NCI-H1092 treated with DMSO at 0.1 percent for 48 hours (cell line): Measurements from ENCODE around the gene ASAH2B.
"Not testable (repeated sequence)": the region's sequence is repeated elsewhere in the genome, so short reads cannot be mapped to it uniquely, and the experiment has no call there.

ENCODE experiments used
- DNase-seq: peaks from one replicate; lab custom pipeline; 2025; lab: John Stamatoyannopoulos, UW

Gene ASAH2B

GRCh38 chr10:50739618-50740292, at the start of gene ASAH2B:
ASAH2B (plus strand) TSS chr10:50739936; CDS start chr10:50745131, 5,195 bp downstream.
- DNase-seq: peak; percentile 78

DNA sequence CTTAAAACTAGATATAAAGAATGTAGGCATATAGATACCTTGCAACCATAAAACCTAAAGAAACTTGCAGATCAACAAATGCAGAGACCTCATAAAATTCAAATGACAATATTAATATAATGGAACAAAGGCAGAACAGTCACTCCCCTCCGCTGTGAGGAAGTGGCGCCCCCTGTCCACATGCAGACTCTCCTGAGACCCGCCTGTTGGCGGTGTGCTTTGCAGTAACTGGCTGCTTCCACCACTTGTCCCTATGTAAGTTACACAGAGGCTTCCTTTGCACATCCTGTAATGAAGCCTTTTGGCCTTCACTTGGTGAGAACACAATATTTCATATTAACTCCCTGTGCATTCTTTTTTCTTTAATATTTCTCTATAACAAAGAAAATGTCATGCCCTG, 41.9 kb upstream of the ASAH2B start:
- not testable (repeated sequence) for DNase-seq

GRCh38 chr10:50701947-50702346, 37.8 kb upstream of the ASAH2B start:
- DNase-seq: not testable (repeated sequence)

DNA sequence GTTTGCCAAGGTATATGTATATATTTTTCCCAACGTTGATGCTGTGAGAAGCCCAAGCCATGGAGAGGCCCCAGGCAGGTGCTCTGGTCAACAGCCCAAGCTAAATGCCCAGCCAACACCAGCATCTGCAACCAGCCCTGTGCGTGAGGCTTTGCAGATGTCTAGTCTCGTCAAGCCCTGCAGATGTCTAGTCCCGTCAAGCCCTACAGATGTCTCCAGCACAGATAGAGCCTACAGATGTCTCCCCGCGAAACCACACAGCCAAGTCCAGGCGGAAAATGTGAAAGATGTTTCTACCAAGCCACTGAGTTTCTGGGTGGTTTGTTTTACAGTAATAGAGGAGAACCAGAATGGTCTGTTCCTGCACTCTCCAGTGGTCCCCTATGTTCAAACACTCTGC, 36.7 kb upstream of the ASAH2B start:
- not testable (repeated sequence) for DNase-seq

GRCh38 chr10:50704436-50705079, 35.2 kb upstream of the ASAH2B start:
- DNase-seq: peak; percentile 19

DNA sequence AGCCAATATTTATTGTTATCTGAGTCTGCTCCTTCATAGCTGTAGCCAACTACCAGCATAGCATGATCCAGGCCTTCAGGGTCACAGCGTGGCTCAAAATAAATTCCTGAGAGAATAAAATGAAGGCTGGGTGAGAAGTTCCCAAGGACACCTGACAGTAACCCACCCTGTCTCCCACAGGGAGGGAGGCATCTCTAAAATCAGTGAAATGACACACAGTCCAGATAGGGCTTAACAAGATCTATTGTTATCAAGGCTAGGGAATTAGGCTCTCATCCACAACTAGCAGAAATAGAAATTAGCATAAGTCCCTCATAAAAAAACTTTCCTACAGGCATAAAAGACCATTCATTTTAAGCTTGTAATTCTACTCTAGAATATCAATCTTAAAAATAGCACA, 33.7 kb upstream of the ASAH2B start:
- DNase-seq: not testable (repeated sequence)

DNA sequence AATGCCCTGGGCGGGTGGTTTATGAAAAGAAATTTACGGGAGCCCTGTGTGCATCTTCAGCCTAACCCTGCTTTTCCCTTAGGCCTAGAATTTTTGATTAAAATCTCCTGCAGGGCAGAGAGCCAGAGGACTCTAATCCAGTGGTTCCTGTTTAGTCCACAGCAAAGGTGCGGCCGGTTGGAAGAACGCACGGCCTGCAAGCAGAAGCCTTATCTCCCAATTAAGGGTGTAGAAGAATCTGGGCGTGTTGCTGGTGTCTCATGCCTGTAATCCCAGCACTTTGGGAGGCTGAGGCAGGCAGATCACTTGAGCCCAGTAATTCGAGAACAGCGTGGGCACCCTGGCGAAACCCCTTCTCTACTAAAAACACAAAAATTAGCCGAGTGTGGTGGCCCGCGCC, 29.5 kb upstream of the ASAH2B start:
- not testable (repeated sequence) for DNase-seq

DNA sequence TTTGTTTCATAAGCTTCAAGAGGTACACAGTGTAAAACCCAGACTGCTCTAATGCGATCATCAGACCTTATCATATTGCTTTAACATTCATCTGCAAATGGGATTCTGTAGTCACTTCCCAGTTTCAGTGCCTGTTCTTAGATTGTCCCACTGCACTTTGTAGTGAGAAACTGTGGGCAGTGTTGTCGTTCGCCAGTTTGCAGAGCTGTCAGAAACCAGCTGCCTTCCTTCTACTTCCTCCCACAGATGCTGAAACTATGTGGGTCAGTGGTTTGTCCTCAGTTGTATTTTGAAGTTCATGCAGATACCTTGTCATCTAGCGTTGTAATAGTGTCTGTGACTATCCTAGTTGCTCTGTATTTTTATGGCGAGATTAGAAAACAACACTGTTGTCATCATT, 15.9 kb upstream of the ASAH2B start:
- DNase-seq: not testable (repeated sequence)

DNA sequence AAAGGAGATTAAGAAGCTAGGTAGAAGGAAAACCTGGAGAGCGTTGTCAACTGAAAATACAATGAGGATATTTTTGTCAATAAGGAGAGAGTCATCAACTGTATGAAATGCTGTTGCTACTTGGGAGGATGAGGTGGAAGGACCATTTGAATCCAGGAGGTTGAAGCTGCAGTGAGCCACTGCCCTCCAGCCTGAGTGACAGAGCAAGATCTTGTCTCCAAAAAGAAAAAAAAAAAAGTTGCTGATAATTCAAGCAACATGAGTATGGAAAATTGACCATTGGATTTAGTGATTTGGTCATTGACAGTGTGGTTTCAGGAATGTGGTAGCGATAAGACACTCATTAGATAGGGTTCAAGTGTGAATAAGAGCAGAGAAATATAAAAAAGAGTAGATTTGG, 11.6 kb upstream of the ASAH2B start:
- not testable (repeated sequence) for DNase-seq

DNA sequence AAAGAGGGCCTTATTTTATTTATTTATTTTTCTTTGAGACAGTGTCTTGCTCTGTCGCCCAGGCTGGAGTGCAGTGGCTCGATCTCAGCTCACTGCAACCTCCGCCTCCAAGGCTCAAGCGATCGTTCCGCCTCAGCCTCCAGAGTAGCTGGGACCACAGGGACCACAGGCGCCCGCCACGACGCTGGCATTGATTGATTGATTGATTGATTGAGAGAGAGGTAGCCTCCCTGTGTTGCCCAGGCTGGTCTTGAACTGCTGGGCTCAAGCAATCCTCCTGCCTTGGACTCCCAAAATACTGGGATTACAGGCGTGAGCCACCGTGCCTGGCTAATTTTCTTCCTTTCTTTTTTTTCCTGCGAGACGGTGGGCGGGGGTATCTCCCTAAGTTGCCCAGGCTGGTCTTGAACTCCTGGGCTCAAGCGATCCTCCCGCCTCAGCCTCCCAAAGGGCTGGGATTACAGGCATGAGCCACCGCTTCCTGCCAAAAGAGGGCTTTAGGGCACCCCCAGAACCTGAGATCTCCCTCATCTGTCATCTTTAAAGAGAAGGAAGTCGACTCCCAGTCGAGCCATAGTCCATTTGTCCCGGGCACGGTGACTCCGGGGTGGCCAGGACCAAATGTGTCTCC, 634 bp upstream of the ASAH2B start:
- DNase-seq: not testable (repeated sequence)

GRCh38 chr10:50740293-50740648, 535 bp downstream of the ASAH2B start:
- DNase-seq: peak; percentile 50

DNA sequence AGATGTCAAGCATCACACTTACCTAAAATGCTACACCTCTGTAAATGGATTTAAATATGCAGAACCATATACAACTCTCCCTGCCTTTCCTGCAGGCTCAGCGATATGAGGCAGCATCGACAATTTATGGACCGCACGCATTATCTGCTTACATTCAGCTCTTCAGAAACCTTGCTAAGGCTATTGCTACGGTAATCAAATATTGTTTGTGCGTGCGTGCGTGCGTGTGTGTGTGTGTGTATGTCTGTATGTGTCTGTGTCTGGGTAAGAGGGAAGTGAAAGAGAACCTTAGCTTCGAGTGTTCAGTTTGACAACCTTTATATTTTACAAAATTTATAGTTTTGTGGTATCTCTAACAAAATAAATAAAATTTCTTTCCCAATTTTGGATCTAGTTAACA, 3.1 kb downstream of the ASAH2B start:
- not testable (repeated sequence) for DNase-seq

- DNase-seq: not testable (repeated sequence)
These were observed 27.2 kb downstream of the ASAH2B start for GRCh38 chr10:50766774-50767513.

GRCh38 chr10:50772042-50772441, 32.3 kb downstream of the ASAH2B start:
- not testable (repeated sequence) for DNase-seq

DNA sequence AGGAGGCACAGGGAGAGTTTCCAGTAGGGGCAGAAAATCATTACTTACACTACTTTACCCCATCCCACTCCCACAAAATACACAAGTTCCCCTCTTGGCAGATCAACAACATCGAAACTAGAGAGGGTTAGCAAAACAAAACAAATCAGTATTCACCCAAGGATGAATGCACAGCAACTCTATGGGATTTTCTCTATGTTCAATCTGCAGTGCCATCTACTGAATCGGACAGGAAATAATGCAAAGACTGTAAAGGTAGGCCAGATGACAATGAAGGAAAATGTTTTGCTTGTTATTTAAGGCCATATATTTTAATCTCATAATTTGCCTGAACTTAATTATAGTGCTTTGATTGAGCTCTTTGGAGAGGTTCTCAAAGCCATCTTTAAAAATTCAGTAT, 35.1 kb downstream of the ASAH2B start:
- not testable (repeated sequence) for DNase-seq

DNA sequence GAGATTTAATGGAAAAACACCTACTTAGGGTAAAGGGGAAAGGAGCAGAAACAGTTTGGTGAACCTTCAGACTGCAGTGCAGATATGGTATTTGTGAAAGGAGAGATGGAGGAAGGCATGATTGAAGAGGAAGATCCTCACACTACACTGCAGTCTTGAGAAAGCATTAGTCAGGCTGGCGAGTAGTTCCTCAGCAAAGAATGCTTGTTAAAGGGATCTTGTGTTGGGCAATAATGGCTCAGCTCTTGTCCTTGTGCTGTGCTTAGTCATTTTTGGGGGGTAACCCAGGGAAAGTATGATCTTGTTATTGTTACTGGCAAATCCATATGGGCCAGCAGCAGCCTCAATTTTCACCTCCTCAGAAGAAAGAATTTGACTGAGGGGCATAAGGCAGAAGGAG, 40.3 kb downstream of the ASAH2B start:
- not testable (repeated sequence) for DNase-seq

- not testable (repeated sequence) for DNase-seq
These were observed 42.3 kb downstream of the ASAH2B start for GRCh38 chr10:50782017-50782416.

DNA sequence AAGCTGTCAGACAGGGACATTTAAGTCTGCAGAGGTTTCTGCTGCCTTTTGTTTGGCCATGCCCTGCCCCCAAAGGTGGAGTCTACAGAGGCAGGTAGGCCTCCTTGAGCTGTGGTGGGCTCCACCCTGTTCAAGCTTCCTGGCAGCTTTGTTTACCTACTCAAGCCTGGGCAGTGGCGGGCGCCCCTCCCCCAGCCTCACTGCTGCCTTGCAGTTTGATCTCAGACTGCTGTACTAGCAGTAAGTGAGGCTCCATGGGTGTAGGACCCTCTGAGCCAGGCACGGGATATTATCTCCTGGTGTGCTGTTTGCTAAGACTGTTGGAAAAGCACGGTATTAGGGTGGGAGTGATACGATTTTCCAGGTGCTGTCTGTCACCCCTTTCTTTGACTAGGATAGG, 48.2 kb downstream of the ASAH2B start:
- not testable (repeated sequence) for DNase-seq

GRCh38 chr10:50788951-50789945, 49.5 kb downstream of the ASAH2B start:
- DNase-seq: no peak

- DNase-seq: no peak
These were observed 54.8 kb downstream of the ASAH2B start for GRCh38 chr10:50794490-50794889.

- DNase-seq: no peak
These were observed 57.0 kb downstream of the ASAH2B start for GRCh38 chr10:50796693-50797092.
